Activated T-cell treated with anti-CD3 and anti-CD28 coated beads for 1 hour (primary cell): ENCODE data around the gene VASH2.

Source experiments
- DNase-seq: peaks from one replicate; pipeline ENCODE4 v3.0.0-alpha.2; 2020; ENCODE audit warnings: low read depth

Gene VASH2

GRCh38 chr1:212930986-212931678 is 19.2 kb upstream of the VASH2 start:
- DNase-seq, result no peak

GRCh38 chr1:212933815-212934471 is 16.4 kb upstream of the VASH2 start:
- no peak for DNase-seq

GRCh38 chr1:212935387-212935981 is 14.9 kb upstream of the VASH2 start:
- no peak for DNase-seq

GRCh38 chr1:212937034-212937433 is 13.3 kb upstream of the VASH2 start:
- no peak for DNase-seq

- DNase-seq, result no peak
Observed at GRCh38 chr1:212938846-212939245, 11.5 kb upstream of the VASH2 start.

GRCh38 chr1:212941452-212941851 is 8.9 kb upstream of the VASH2 start:
- no peak for DNase-seq

GRCh38 chr1:212942679-212943392 is 7.5 kb upstream of the VASH2 start:
- no peak for DNase-seq

- DNase-seq, result no peak
Observed at GRCh38 chr1:212943393-212943710, 7.0 kb upstream of the VASH2 start.

GRCh38 chr1:212944229-212944901 is 6.0 kb upstream of the VASH2 start:
- no peak for DNase-seq

- no peak for DNase-seq
Observed at GRCh38 chr1:212945056-212945455, 5.3 kb upstream of the VASH2 start.

- DNase-seq, result no peak
Observed at GRCh38 chr1:212945463-212946160, 4.7 kb upstream of the VASH2 start.

GRCh38 chr1:212946872-212947271 is 3.5 kb upstream of the VASH2 start:
- DNase-seq, result no peak

- DNase-seq, result no peak
Observed at GRCh38 chr1:212949771-212950170, 570 bp upstream of the VASH2 start.

GRCh38 chr1:212951126-212951946 is 995 bp downstream of the VASH2 start:
- no peak for DNase-seq

GRCh38 chr1:212951947-212952640 is 1.8 kb downstream of the VASH2 start:
- no peak for DNase-seq

- DNase-seq, result no peak
Observed at GRCh38 chr1:212952641-212952976, 2.3 kb downstream of the VASH2 start.

- no peak for DNase-seq
Observed at GRCh38 chr1:212953321-212953720, 3.0 kb downstream of the VASH2 start.

GRCh38 chr1:212954514-212954913 is 4.2 kb downstream of the VASH2 start:
- DNase-seq, result no peak

GRCh38 chr1:212955098-212955497 is 4.8 kb downstream of the VASH2 start:
- DNase-seq, result no peak

- DNase-seq, result no peak
Observed at GRCh38 chr1:212955961-212956620, 5.8 kb downstream of the VASH2 start.
